Measurements from ENCODE around the gene OMG. TPM values are rescaled to one million over a fixed set of nuclear protein-coding genes. Genes with fewer than 3 reads are reported as not detected.
A peak's percentile ranks its signal among the peaks of the same experiment; 100 is the strongest.

OMG gene
- total and polyA plus RNA-seq, 7 experiments from 2014 or later, result 0.41 to 1.0 (median 0.81) TPM; not detected in 2

- Mint-ChIP-seq H3K9me3 (peaks cover 0 to 3% (median 0%) of the 10 kb centered on the region in 11 donors), H3K36me3 (peaks cover 0 to 29% (median under 1%) of the 10 kb centered on the region in 5 donors), H3K27me3 (peaks cover 0 to 2% (median 0%) of the 10 kb centered on the region in 5 donors), H3K27ac (peak overlapping the region; percentile 94 to 99 (median 95)), H3K4me3 (peak overlapping the region; percentile 89 to 98 (median 92)), H3K4me1 (peaks cover 35 to 59% (median 54%) of the 10 kb centered on the region in 7 donors)
- H3K9me3 ChIP-seq (ENCODE audit: control insufficient read depth in 2 of 3, low read length in 3 of 3), result no peaks in the 10 kb centered on the region
- DNase-seq (peak in 1 of 9 donors; percentile 8), ATAC-seq (no peak)
- ChIA-PET POLR2A (interaction anchor here (0.6 to 5.3 kb wide), 9 partner anchors 9 to 198 kb away, joined by 3 to 73 read pairs (median 4); partner anchors contain the start of gene EVI2A), CTCF (interaction anchor here (0.7 to 1.7 kb wide), 6 partner anchors 9 to 96 kb away, joined by 3 to 9 read pairs (median 4); partner anchors contain the start of gene EVI2A)
- H3K27ac ChIP-seq (ENCODE audit: low read depth, low read length), result peak overlapping the region; percentile 82
- H3K27me3 ChIP-seq (ENCODE audit: control insufficient read depth in 2 of 2, insufficient read depth in 2 of 2, low read length in 2 of 2), result no peaks in the 10 kb centered on the region
- intact Hi-C loops (cut with micrococcal nuclease), result loop anchor here (1.0 to 10.0 kb wide), 9 partner anchors 15 to 1917 kb away; partner anchors contain the start of genes CRLF3 (in 1 of the 2), NF1 (in 1 of the 2), OMG (in 1 of the 2) and TAOK1 (in 1 of the 2)
- H3K4me1 ChIP-seq (ENCODE audit: control insufficient read depth in 2 of 2, insufficient read depth in 2 of 2, low read length in 2 of 2), result peaks cover 47 to 50% of the 10 kb centered on the region in 2 donors
- H3K4me3 ChIP-seq (ENCODE audit: low read length), result peak overlapping the region; percentile 63
- H3K36me3 ChIP-seq (ENCODE audit: control insufficient read depth in 2 of 3, insufficient read depth in 3 of 3, low read length in 3 of 3), result no peaks in the 10 kb centered on the region
Measured at GRCh38 chr17:31311526-31311925, 14.5 kb upstream of the OMG start.

- peak overlapping the region; percentile 94 to 99 (median 95) for H3K27ac Mint-ChIP-seq
- H3K4me3 Mint-ChIP-seq, result peak overlapping the region; percentile 89 to 98 (median 92)
- ChIA-PET POLR2A (interaction anchor here (0.7 to 5.3 kb wide), 12 partner anchors 9 to 502 kb away, joined by 3 to 73 read pairs (median 4); partner anchors contain the start of gene EVI2A), CTCF (interaction anchor here (0.7 to 1.7 kb wide), 7 partner anchors 9 to 187 kb away, joined by 3 to 9 read pairs (median 4); partner anchors contain the start of gene EVI2A)
- intact Hi-C loops (cut with micrococcal nuclease), result loop anchor here (1.0 to 10.0 kb wide), 11 partner anchors 10 to 1916 kb away; partner anchors contain the start of genes EVI2A (in 2 of the 2), CRLF3 (in 1 of the 2), NF1 (in 1 of the 2) and OMG (in 1 of the 2)
- Histone ChIP-seq H3K4me3 (ENCODE audit: low read length) (peak overlapping the region; percentile 63), H3K9me3 (ENCODE audit: control insufficient read depth in 2 of 3, low read length in 3 of 3) (no peaks in the 10 kb centered on the region), H3K27me3 (ENCODE audit: control insufficient read depth in 2 of 2, insufficient read depth in 2 of 2, low read length in 2 of 2) (no peaks in the 10 kb centered on the region), H3K27ac (ENCODE audit: low read depth, low read length) (peak overlapping the region; percentile 82), H3K36me3 (ENCODE audit: control insufficient read depth in 2 of 3, insufficient read depth in 3 of 3, low read length in 3 of 3) (peaks cover 0 to under 1% (median 0%) of the 10 kb centered on the region in 3 experiments), H3K4me1 (ENCODE audit: control insufficient read depth in 2 of 2, insufficient read depth in 2 of 2, low read length in 2 of 2) (peaks cover 44 to 46% of the 10 kb centered on the region in 2 donors)
- H3K4me1 Mint-ChIP-seq, result peaks cover 40 to 59% (median 54%) of the 10 kb centered on the region in 7 donors
- ATAC-seq (no peak), DNase-seq (peak in 3 of 9 donors; percentile 25 to 42 (median 27))
- peaks cover 0 to 3% (median 0%) of the 10 kb centered on the region in 11 donors for H3K9me3 Mint-ChIP-seq
- H3K27me3 Mint-ChIP-seq, result peaks cover 0 to 2% (median 0%) of the 10 kb centered on the region in 5 donors
- H3K36me3 Mint-ChIP-seq, result peaks cover 4 to 33% (median 7%) of the 10 kb centered on the region in 5 donors
Measured at GRCh38 chr17:31310886-31311285, 13.8 kb upstream of the OMG start.

- Histone ChIP-seq H3K27ac (ENCODE audit: low read depth, low read length) (peak overlapping the region; percentile 82), H3K27me3 (ENCODE audit: control insufficient read depth in 2 of 2, insufficient read depth in 2 of 2, low read length in 2 of 2) (no peaks in the 10 kb centered on the region), H3K36me3 (ENCODE audit: control insufficient read depth in 2 of 3, insufficient read depth in 3 of 3, low read length in 3 of 3) (peaks cover 2 to 7% (median 5%) of the 10 kb centered on the region in 3 experiments), H3K4me3 (ENCODE audit: low read length) (peak overlapping the region; percentile 63), H3K4me1 (ENCODE audit: control insufficient read depth in 2 of 2, insufficient read depth in 2 of 2, low read length in 2 of 2) (peaks cover 37 to 44% of the 10 kb centered on the region in 2 donors), H3K9me3 (ENCODE audit: control insufficient read depth in 2 of 3, low read length in 3 of 3) (no peaks in the 10 kb centered on the region)
- ATAC-seq (peak; percentile 81), DNase-seq (peak in 7 of 9 donors; percentile 74 to 92 (median 85))
- ChIA-PET CTCF (interaction anchor here (0.5 to 0.7 kb wide), 4 partner anchors 15 to 1181 kb away, joined by 3 to 6 read pairs (median 4); no protein-coding TSS in a partner anchor), POLR2A (interaction anchor here (0.6 to 5.3 kb wide), 10 partner anchors 8 to 977 kb away, joined by 3 to 73 read pairs (median 4); partner anchors contain the start of gene EVI2A)
- Mint-ChIP-seq H3K4me3 (peak overlapping the region; percentile 86 to 95 (median 92)), H3K27me3 (peaks cover 0 to 2% (median 0%) of the 10 kb centered on the region in 5 donors), H3K27ac (peak overlapping the region; percentile 94 to 99 (median 95)), H3K36me3 (peaks cover 6 to 39% (median 13%) of the 10 kb centered on the region in 5 donors), H3K4me1 (peaks cover 42 to 59% (median 54%) of the 10 kb centered on the region in 7 donors), H3K9me3 (peaks cover 0 to 5% (median under 1%) of the 10 kb centered on the region in 11 donors)
- intact Hi-C loops (cut with micrococcal nuclease), result loop anchor here (1.0 to 10.0 kb wide), 10 partner anchors 9 to 1915 kb away; partner anchors contain the start of genes EVI2A (in 2 of the 2), CRLF3 (in 1 of the 2), NF1 (in 1 of the 2) and OMG (in 1 of the 2)
Measured at GRCh38 chr17:31310260-31310659, 13.2 kb upstream of the OMG start.

DNA sequence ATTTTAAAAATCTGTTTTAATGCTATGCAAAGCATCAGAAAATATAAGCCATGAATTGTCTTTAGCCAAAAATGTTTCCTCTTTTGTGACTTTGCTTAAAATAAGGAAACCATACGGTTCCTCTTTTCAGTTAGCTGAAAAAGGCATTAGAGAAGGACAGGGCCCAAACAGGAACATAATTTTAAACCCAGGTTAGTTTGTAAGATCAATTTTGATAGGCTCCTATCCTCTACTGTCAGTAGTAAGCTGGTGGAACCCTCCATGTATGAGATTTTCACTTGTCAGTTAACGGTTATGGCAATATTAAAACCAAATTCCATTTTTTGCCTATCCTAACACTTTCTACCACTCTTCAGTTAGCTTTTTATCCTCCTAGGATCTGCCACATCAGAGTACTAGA, 12.5 kb upstream of the OMG start:
- ChIA-PET POLR2A (interaction anchor here (0.9 to 5.3 kb wide), 3 partner anchors 11 to 197 kb away, joined by 7 to 73 read pairs (median 7); partner anchors contain the start of gene EVI2A), CTCF (interaction anchor here (0.6 to 1.0 kb wide), 4 partner anchors 10 to 65 kb away, joined by 3 read pairs; partner anchors contain the start of gene EVI2A)
- Mint-ChIP-seq H3K27ac (peak overlapping the region; percentile 94 to 99 (median 95)), H3K36me3 (peaks cover 13 to 46% (median 20%) of the 10 kb centered on the region in 5 donors), H3K27me3 (peaks cover 0 to 2% (median 0%) of the 10 kb centered on the region in 5 donors), H3K4me1 (peaks cover 43 to 61% (median 54%) of the 10 kb centered on the region in 7 donors), H3K4me3 (peak overlapping the region; percentile 86 to 95 (median 92)), H3K9me3 (peaks cover 0 to 12% (median 4%) of the 10 kb centered on the region in 11 donors)
- H3K27me3 ChIP-seq (ENCODE audit: control insufficient read depth in 2 of 2, insufficient read depth in 2 of 2, low read length in 2 of 2), result no peaks in the 10 kb centered on the region
- DNase-seq, result peak in 5 of 9 donors; percentile 29 to 47 (median 35)
- peak overlapping the region; percentile 82 for H3K27ac ChIP-seq (ENCODE audit: low read depth, low read length)
- intact Hi-C loops (cut with micrococcal nuclease), result loop anchor here in 1 of 2 donors (5.0 kb wide), 1 partner anchor 42 kb away; no protein-coding TSS in a partner anchor
- no peaks in the 10 kb centered on the region for H3K9me3 ChIP-seq (ENCODE audit: control insufficient read depth in 2 of 3, low read length in 3 of 3)
- peak overlapping the region; percentile 63 for H3K4me3 ChIP-seq (ENCODE audit: low read length)
- ATAC-seq, result peak; percentile 57
- peaks cover 9 to 14% (median 12%) of the 10 kb centered on the region in 3 experiments for H3K36me3 ChIP-seq (ENCODE audit: control insufficient read depth in 2 of 3, insufficient read depth in 3 of 3, low read length in 3 of 3)
- H3K4me1 ChIP-seq (ENCODE audit: control insufficient read depth in 2 of 2, insufficient read depth in 2 of 2, low read length in 2 of 2), result peaks cover 31 to 37% of the 10 kb centered on the region in 2 donors

DNA sequence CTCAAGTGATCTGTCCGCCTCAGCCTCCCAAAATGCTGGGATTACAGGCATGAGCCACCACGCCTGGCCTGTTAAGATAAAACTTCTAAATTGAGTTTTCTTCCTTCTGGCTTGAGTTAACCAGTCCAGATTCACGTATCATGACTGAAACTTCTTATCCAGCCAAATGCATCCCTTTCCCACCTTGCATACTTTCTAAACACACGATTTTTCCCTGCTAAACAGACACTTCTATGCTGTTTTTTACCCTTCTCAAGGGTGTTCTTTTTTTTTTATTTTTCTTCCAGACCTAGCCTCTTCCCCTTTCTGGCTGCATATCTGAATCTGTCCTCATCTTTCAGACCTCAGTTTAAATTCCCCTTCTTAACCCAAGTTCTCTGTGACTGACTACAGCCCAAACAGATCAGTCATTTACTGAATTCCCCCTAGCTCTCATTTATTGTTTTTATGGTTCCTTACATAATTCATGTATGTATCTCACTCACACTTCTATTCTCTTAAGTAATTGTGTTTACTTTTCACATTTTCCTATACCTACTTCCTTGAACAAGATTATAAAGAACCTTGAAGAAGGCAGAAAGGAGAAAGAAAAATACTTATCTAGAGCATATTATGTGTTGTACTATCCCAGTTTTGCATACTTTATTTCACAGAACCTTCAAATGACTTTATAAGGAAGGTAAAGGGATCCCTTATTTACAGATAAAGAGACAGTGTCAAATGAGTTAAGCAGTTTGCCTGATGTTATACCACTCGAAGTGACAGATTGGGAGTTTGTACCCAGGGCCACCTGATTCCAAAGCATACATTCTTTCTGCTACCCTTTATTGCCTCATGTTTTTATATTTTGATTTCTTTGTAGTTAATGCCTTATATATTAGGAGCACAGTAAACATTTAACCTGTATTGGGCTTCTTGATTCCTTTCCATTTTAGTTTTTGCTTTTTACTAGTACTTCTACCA, 11.6 kb upstream of the OMG start:
- Mint-ChIP-seq H3K4me3 (peak overlapping the region; percentile 38 to 95 (median 92)), H3K27ac (peak overlapping the region; percentile 94 to 99 (median 95)), H3K4me1 (peaks cover 40 to 64% (median 56%) of the 10 kb centered on the region in 7 donors), H3K27me3 (no peaks in the 10 kb centered on the region), H3K36me3 (peaks cover 19 to 50% (median 29%) of the 10 kb centered on the region in 5 donors), H3K9me3 (peaks cover 0 to 18% (median 5%) of the 10 kb centered on the region in 11 donors)
- DNase-seq (peak in 3 of 9 donors; percentile 13 to 56 (median 22)), ATAC-seq (peak; percentile 46)
- CTCF ChIA-PET, result interaction anchor here (0.6 to 1.0 kb wide), 2 partner anchors 11 to 66 kb away, joined by 3 read pairs; no protein-coding TSS in a partner anchor
- no peaks in the 10 kb centered on the region for H3K27me3 ChIP-seq (ENCODE audit: control insufficient read depth in 2 of 2, insufficient read depth in 2 of 2, low read length in 2 of 2)
- peak overlapping the region; percentile 82 for H3K27ac ChIP-seq (ENCODE audit: low read depth, low read length)
- no peaks in the 10 kb centered on the region for H3K9me3 ChIP-seq (ENCODE audit: control insufficient read depth in 2 of 3, low read length in 3 of 3)
- POLR2A ChIA-PET, result interaction anchor here (0.7 to 5.3 kb wide), 3 partner anchors 10 to 13 kb away, joined by 3 to 73 read pairs (median 17); partner anchors contain the start of gene EVI2A
- peak overlapping the region; percentile 63 for H3K4me3 ChIP-seq (ENCODE audit: low read length)
- peaks cover 13 to 18% (median 15%) of the 10 kb centered on the region in 3 experiments for H3K36me3 ChIP-seq (ENCODE audit: control insufficient read depth in 2 of 3, insufficient read depth in 3 of 3, low read length in 3 of 3)
- intact Hi-C loops (cut with micrococcal nuclease), result loop anchor here in 1 of 2 donors (5.0 kb wide), 1 partner anchor 41 kb away; no protein-coding TSS in a partner anchor
- peaks cover 27 to 33% of the 10 kb centered on the region in 2 donors for H3K4me1 ChIP-seq (ENCODE audit: control insufficient read depth in 2 of 2, insufficient read depth in 2 of 2, low read length in 2 of 2)
